GM12864 (cell line): ENCODE data around the gene CPED1.

Experiments
- DNase-seq: peaks from one replicate; pipeline ENCODE4 v3.0.0-alpha.2; 2011; ENCODE audit warnings: low read depth
- H3K4me3 ChIP-seq: 2 replicates; pipeline ENCODE4 v1.5.1; 2011; ENCODE audit warnings: mild to moderate bottlenecking, low read depth, low read length, control low read depth
- TF ChIP-seq, protein P1 (sequence below): IDR thresholded peaks from 2 replicates; pipeline ENCODE4 v1.5.1; 2011; ENCODE audit warnings: low read depth, mild to moderate bottlenecking, moderate library complexity, low read length, control low read depth, inconsistent platforms; ENCODE audit errors: missing control alignments

Gene CPED1

DNA sequence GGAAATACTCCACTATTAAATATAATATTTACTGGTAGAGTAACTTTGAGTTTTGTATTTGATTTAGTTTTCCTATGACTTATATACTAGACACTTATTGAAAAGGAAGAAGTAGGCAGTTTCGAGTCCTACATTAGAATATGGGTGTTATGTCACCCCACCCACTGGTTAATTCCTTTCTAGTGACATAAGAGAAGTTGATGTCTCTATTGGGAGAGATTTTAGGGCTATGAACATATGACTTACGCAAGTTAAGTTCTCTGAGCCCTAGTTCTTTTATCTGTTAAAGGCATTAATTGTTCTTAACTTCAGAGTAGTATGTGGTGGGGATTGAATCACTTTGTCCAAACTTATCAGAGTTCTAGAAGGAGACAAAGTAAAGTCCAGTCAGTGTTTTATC is 30.5 kb downstream of the CPED1 start:
- no peak overlapping the region for H3K4me3 ChIP-seq
- DNase-seq: no peak
- TF ChIP-seq, protein P1, sequence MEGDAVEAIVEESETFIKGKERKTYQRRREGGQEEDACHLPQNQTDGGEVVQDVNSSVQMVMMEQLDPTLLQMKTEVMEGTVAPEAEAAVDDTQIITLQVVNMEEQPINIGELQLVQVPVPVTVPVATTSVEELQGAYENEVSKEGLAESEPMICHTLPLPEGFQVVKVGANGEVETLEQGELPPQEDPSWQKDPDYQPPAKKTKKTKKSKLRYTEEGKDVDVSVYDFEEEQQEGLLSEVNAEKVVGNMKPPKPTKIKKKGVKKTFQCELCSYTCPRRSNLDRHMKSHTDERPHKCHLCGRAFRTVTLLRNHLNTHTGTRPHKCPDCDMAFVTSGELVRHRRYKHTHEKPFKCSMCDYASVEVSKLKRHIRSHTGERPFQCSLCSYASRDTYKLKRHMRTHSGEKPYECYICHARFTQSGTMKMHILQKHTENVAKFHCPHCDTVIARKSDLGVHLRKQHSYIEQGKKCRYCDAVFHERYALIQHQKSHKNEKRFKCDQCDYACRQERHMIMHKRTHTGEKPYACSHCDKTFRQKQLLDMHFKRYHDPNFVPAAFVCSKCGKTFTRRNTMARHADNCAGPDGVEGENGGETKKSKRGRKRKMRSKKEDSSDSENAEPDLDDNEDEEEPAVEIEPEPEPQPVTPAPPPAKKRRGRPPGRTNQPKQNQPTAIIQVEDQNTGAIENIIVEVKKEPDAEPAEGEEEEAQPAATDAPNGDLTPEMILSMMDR: no peak

- no peak for DNase-seq
- no peak overlapping the region for H3K4me3 ChIP-seq
Observed at GRCh38 chr7:121020249-121020988, 31.9 kb downstream of the CPED1 start.

GRCh38 chr7:121020989-121021969 is 32.8 kb downstream of the CPED1 start:
- no peak overlapping the region for H3K4me3 ChIP-seq
- DNase-seq: no peak
- TF ChIP-seq, protein P1: no peak

More at GRCh38 chr7:121020249-121020988, 31.9 kb downstream of the CPED1 start:
- TF ChIP-seq, protein P1: no peak

DNA sequence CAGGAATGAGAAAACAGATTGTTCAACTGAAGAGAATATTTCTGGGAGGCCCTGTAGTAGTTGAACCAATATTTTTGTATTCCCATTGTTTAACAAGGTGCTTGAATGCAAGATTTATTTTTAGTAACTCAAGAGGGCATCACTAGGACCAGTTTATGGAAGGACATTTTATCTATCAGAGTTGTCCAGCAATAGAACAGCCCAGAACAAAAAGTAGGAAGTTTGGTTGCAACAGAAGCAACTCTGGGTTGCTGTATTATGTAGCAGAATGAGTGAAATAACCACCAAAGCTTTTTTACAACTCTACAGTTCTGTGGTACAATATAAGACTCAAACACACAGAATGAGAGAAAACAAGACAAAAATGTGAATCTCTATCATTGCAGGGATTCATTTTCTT is 34.7 kb downstream of the CPED1 start:
- no peak overlapping the region for H3K4me3 ChIP-seq
- DNase-seq: no peak
- TF ChIP-seq, protein P1: no peak

DNA sequence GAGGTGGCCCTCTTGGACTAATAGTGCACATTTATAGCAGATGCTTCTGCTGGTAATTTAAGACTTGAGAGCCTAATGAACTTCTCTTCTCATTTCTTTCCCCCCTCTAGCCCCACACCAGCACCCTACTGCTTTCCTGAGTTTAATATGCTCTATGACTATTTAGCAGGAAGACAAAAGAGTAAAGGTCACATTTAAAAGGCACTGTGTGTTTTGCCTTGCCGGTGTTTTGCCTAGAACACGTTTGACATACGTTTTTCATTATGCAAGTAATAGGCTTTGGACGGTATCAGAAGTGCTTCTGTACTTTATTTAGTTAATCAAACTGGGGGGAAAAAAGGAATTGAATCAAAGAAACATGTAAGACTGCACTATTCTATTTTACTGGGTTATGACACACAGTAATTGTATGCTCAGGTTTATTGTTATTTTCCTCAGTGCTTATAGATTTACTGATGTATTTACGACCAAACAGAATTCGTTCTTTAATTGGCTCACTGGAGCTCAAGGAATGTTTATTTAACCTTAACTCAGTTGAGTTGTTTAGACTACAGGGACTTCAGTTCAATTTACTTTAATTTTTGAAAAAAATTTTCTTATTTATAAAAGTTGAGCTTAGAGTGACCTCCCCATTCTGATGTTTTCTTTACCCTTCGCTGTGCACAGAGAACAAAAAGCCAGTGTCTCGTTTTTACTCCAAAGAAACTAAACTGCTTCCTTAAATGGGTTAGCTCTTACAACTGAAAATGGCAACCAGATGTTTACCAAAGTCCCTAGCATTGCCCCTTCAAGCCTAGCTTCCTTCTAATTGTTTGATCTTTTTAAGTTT is 35.4 kb downstream of the CPED1 start:
- no peak overlapping the region for H3K4me3 ChIP-seq
- TF ChIP-seq, protein P1: no peak
- no peak for DNase-seq

DNA sequence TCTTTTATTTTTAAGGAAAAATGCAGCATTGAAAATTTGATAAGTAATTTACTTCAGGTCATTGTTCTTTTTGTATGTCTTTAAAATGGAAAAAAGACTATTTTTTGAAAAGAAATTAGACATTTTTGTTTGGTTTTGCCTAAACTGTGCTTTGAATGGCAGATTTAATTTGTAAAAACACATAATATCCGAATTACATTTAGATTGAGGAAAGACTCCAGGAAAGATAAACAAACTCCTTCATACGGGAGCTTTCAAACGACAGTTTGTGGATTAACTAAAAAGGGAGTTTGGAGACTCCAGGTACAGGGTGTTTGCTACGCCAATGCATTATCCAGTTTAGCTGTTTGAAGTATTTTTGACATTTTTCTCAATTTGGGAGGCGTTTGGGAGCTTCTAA is 36.1 kb downstream of the CPED1 start:
- TF ChIP-seq, protein P1: no peak
- no peak for DNase-seq
- H3K4me3 ChIP-seq: no peak overlapping the region
